AG09309 (cell line): ENCODE measurements around the gene ERCC6L.
A peak's percentile ranks its signal among the peaks of the same experiment; 100 is the strongest.

Experiments used
- DNase-seq: peaks from one replicate; pipeline ENCODE4 v3.0.0-alpha.2; 2010; ENCODE audit warnings: low read depth
- H3K4me3 ChIP-seq: 2 replicates; pipeline ENCODE4 v1.5.1; 2011; ENCODE audit warnings: mild to moderate bottlenecking, low read depth, low read length, moderate library complexity; ENCODE audit not compliant: control insufficient read depth
- TF ChIP-seq, protein P1 (sequence below): IDR thresholded peaks from 2 replicates; pipeline ENCODE4 v1.5.1; 2011; ENCODE audit warnings: mild to moderate bottlenecking, low read depth, low read length, inconsistent platforms; ENCODE audit not compliant: insufficient read depth, control insufficient read depth; ENCODE audit errors: missing control alignments

The ERCC6L gene

DNA sequence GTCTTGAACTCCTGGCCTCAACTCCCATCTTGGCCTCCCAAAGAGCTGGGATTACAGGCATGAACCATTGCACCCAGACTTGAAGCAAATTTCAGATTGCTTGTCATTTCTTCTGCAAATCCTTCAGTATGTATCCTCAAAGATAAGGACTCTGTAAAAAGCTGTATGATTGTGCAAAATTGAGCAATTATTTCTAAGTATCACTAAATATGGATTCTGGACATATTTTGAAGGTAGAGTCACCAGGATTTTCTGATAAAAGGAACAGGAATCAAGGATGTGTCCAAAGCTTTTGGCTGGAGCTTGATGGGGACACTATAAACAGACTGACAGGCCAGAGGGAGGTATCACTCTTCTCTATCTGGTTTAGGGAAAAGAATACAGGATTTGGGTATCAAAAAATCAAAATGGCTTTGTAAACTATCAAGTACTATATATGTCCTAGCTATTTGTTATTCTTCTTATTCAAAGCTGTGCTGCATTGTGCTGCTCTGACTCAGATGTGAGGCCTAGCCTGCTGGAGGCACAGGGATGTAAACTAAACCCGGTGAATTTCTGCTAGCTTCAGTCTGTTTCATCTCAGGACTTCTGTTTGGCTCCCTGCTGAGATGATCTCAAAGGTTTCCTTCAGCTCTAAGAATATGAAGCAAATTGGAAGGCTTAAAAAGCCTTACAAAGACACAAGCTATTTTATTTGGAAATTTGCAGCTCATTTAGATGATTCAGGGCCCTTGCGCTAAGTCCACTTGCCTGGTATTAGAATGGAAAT lies 30.0 kb upstream of the ERCC6L start:
- TF ChIP-seq, protein P1, sequence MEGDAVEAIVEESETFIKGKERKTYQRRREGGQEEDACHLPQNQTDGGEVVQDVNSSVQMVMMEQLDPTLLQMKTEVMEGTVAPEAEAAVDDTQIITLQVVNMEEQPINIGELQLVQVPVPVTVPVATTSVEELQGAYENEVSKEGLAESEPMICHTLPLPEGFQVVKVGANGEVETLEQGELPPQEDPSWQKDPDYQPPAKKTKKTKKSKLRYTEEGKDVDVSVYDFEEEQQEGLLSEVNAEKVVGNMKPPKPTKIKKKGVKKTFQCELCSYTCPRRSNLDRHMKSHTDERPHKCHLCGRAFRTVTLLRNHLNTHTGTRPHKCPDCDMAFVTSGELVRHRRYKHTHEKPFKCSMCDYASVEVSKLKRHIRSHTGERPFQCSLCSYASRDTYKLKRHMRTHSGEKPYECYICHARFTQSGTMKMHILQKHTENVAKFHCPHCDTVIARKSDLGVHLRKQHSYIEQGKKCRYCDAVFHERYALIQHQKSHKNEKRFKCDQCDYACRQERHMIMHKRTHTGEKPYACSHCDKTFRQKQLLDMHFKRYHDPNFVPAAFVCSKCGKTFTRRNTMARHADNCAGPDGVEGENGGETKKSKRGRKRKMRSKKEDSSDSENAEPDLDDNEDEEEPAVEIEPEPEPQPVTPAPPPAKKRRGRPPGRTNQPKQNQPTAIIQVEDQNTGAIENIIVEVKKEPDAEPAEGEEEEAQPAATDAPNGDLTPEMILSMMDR, result no peak
- DNase-seq, result peak; percentile 49
- no peak overlapping the region for H3K4me3 ChIP-seq

DNA sequence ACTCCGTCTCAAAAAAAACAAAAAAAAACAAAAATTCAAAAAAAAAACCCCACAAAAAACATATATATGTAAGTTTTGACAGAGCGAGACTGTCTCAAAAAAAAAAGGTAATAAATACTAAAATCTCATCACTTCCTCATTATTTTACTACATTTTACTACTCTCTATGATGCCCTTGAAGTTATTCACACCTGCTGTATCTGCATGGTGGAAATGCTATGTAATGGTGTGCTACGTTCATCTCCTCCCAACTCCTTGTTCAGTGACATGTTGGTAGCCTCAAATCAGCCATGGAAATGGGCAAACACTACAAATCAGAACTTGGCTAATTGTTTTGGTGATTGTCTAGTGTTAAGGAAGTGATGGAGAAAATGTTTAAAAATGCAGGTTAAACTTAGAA lies 26.4 kb upstream of the ERCC6L start:
- no peak for DNase-seq
- no peak overlapping the region for H3K4me3 ChIP-seq
- TF ChIP-seq, protein P1, result no peak

DNA sequence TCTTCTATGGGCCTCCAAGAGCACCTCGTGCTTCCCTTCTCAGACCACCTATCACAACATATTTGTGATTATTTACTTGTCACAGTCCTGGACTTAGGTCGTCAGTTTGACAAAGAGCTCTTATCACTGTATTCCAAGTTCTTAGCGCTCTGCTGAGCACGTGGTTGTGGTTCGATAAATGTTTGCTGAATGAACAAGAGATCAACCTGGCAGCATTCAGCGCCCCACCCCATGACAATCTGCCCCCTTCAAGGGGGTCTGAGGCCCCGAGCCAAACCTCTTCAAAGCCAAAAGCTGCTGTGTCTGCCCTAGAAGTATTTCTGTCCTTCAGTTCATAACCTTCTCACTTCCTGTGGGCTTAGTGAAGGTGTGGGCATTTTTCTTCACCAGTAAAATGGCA lies 23.2 kb upstream of the ERCC6L start:
- DNase-seq, result no peak
- no peak overlapping the region for H3K4me3 ChIP-seq
- TF ChIP-seq, protein P1, result no peak

DNA sequence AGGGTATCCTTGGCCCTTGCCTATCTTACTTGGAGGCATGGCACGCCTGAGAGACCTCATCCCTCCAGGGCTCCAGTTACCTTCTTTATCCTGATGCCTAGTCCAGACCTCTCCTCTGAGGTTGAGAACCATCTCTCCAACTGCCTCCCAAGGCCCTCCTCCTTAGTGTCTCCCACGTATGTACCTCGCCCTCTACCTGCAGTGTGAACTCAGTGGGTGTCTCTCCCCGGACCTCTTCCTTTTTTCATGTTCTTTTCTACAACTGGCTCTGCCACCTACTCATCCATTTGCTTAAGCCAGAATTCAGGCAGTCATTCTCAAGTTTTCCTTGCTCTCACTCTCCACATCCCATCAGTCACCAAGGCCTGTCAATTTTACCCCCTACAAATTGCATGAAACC lies 21.6 kb upstream of the ERCC6L start:
- H3K4me3 ChIP-seq, result no peak overlapping the region
- TF ChIP-seq, protein P1, result no peak
- DNase-seq, result no peak

DNA sequence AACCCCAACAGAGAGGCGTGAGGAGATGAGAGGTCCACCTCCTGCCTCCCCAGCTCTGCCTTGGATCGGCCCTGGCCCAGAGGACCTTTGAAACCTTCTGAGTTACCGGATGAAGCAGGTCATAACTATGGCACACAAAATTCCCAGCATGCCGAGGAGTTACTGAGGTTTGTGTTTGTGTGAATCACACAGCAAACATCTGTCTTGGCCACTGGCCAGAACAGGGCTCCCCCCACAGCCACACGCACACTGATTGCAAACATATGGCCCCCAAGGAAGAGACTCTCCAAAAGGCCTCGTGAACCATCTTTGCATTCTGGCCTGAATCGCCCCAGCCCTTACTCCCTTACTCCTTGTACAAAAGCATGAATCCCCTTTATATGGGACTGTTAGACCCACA lies 19.3 kb upstream of the ERCC6L start:
- no peak overlapping the region for H3K4me3 ChIP-seq
- peak; percentile 41 for DNase-seq
- TF ChIP-seq, protein P1, result no peak

DNA sequence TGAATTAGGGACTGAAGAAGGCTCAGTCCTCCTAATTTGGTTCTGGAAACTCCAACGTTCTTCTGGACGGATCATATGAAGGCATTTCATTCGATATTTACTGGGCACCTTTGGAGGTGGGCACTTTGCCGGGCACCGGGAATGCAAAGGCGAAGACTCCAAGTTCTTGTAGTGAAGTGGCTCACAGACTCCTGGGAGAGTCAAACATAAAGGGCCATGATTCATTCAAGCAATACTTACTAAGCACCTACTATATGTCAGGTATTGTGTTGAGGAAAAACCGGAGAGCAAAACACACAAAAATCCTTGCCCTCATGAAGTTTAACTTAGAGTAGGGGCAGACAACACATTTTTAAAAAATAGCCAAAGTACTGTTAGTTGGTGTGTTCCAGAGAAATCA lies 17.0 kb upstream of the ERCC6L start:
- DNase-seq, result no peak
- TF ChIP-seq, protein P1, result no peak
- H3K4me3 ChIP-seq, result no peak overlapping the region

DNA sequence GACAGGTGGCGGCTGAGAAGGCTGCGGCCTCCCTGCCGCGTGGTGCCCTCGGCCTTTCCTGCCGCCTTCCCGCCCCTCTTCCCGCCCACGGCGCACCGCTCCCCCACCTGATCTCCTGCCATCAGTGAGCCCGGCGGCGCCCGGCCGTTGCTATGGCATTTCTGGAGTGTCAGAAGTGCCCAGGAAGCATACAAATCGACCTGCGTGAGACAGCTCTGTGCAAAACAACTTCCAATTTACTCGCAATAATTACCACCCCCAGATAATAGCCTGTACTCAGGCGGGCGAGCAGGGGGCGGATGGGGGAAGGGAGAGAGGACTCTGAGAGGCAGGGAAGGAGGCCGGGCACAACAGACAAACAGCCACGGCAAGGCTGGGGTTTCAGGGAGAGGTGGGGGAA lies 16.6 kb upstream of the ERCC6L start:
- TF ChIP-seq, protein P1, result no peak
- H3K4me3 ChIP-seq, result no peak overlapping the region
- DNase-seq, result no peak
